Measurements from ENCODE around the gene WIPF1.
A peak's percentile ranks its signal among the peaks of the same experiment; 100 is the strongest.

WIPF1 gene

GRCh38 chr2:174599310-174599921 lies 1.8 kb upstream of the WIPF1 start:
- no peak overlapping the region for H3K9ac ChIP-seq (ENCODE audit: low read depth, low read length, poor library complexity, severe bottlenecking)
- H3K4me2 ChIP-seq (ENCODE audit: low read depth, low read length, poor library complexity, severe bottlenecking) = no peak overlapping the region
- H3K4me3 ChIP-seq (ENCODE audit: low read length, poor library complexity, severe bottlenecking) = no peak overlapping the region
- H3K79me2 ChIP-seq (ENCODE audit: insufficient read depth, low read length) = peaks cover 92% of the 10 kb centered on the region
- no peaks in the 10 kb centered on the region for H3K27me3 ChIP-seq (ENCODE audit: insufficient read depth, low read length, poor library complexity, severe bottlenecking)
- H3K4me1 ChIP-seq (ENCODE audit: insufficient read depth, low read length, poor library complexity, severe bottlenecking) = peaks cover 55% of the 10 kb centered on the region
- no peaks in the 10 kb centered on the region for H3F3A ChIP-seq (ENCODE audit: low read depth)
- H4K20me1 ChIP-seq (ENCODE audit: insufficient read depth, low read length, poor library complexity, severe bottlenecking) = peaks cover 8% of the 10 kb centered on the region
- H3K9me2 ChIP-seq (replicated peaks; ENCODE audit: low read depth, low read length) = no peaks in the 10 kb centered on the region
- H3K36me3 ChIP-seq (ENCODE audit: insufficient read depth, low read length) = peaks cover 8% of the 10 kb centered on the region; the same call in 1 of the 2 replicates
- no peak overlapping the region for H2AFZ ChIP-seq (ENCODE audit: low read length)
- no peaks in the 10 kb centered on the region for H3K9me3 ChIP-seq (ENCODE audit: insufficient read depth, low read depth, low read length)
- TF ChIP-seq EZH2phosphoT487 (IDR thresholded peaks at IDR 0.05; ENCODE audit: borderline replicate concordance) (no peak), CTCF (conservative IDR thresholded peaks at IDR 0.05; ENCODE audit: low read length) (no peak)

- Histone ChIP-seq H3K27me3 (ENCODE audit: insufficient read depth, low read length, poor library complexity, severe bottlenecking) (no peaks in the 10 kb centered on the region), H3K4me3 (ENCODE audit: low read length, poor library complexity, severe bottlenecking) (peak overlapping the region; percentile 76), H3K9me3 (ENCODE audit: insufficient read depth, low read depth, low read length) (no peaks in the 10 kb centered on the region), H3K4me1 (ENCODE audit: insufficient read depth, low read length, poor library complexity, severe bottlenecking) (peaks cover 66% of the 10 kb centered on the region), H3F3A (ENCODE audit: low read depth) (peaks cover 9% of the 10 kb centered on the region), H3K9ac (ENCODE audit: low read depth, low read length, poor library complexity, severe bottlenecking) (peak overlapping the region; percentile 82), H4K20me1 (ENCODE audit: insufficient read depth, low read length, poor library complexity, severe bottlenecking) (peaks cover 3% of the 10 kb centered on the region), H2AFZ (ENCODE audit: low read length) (no peak overlapping the region), H3K79me2 (ENCODE audit: insufficient read depth, low read length) (peaks cover 92% of the 10 kb centered on the region), H3K9me2 (replicated peaks; ENCODE audit: low read depth, low read length) (no peaks in the 10 kb centered on the region), H3K4me2 (ENCODE audit: low read depth, low read length, poor library complexity, severe bottlenecking) (peak overlapping the region; percentile 81), H3K36me3 (ENCODE audit: insufficient read depth, low read length) (no peaks in the 10 kb centered on the region)
- TF ChIP-seq EZH2phosphoT487 (IDR thresholded peaks at IDR 0.05; ENCODE audit: borderline replicate concordance) (no peak), CTCF (conservative IDR thresholded peaks at IDR 0.05; ENCODE audit: low read length) (no peak)
Measured at GRCh38 chr2:174597009-174597344, 627 bp downstream of the WIPF1 start.

- H3K4me2 ChIP-seq (ENCODE audit: low read depth, low read length, poor library complexity, severe bottlenecking) = peak overlapping the region; percentile 81
- TF ChIP-seq CTCF (conservative IDR thresholded peaks at IDR 0.05; ENCODE audit: low read length) = no peak
Measured at GRCh38 chr2:174595891-174596397, 1.7 kb downstream of the WIPF1 start.

More at GRCh38 chr2:174595891-174596397, 1.7 kb downstream of the WIPF1 start:
- H3K4me3 ChIP-seq (ENCODE audit: low read length, poor library complexity, severe bottlenecking) = peak overlapping the region; percentile 76
- peak overlapping the region; percentile 82 for H3K9ac ChIP-seq (ENCODE audit: low read depth, low read length, poor library complexity, severe bottlenecking)
- H3K9me3 ChIP-seq (ENCODE audit: insufficient read depth, low read depth, low read length) = no peaks in the 10 kb centered on the region
- peaks cover 9% of the 10 kb centered on the region for H3F3A ChIP-seq (ENCODE audit: low read depth)
- peaks cover 92% of the 10 kb centered on the region for H3K79me2 ChIP-seq (ENCODE audit: insufficient read depth, low read length)
- H3K36me3 ChIP-seq (ENCODE audit: insufficient read depth, low read length) = no peaks in the 10 kb centered on the region
- H4K20me1 ChIP-seq (ENCODE audit: insufficient read depth, low read length, poor library complexity, severe bottlenecking) = no peaks in the 10 kb centered on the region
- peaks cover 73% of the 10 kb centered on the region for H3K4me1 ChIP-seq (ENCODE audit: insufficient read depth, low read length, poor library complexity, severe bottlenecking)
- no peaks in the 10 kb centered on the region for H3K9me2 ChIP-seq (replicated peaks; ENCODE audit: low read depth, low read length)
- H3K27me3 ChIP-seq (ENCODE audit: insufficient read depth, low read length, poor library complexity, severe bottlenecking) = no peaks in the 10 kb centered on the region
- H2AFZ ChIP-seq (ENCODE audit: low read length) = no peak overlapping the region
